Measurements from ENCODE around the gene TCERG1L. TPM values are rescaled to one million over a fixed set of nuclear protein-coding genes. Genes with fewer than 3 reads are reported as not detected.

The TCERG1L gene
- total RNA-seq, 1 donor from 2014 or later, result not detected

GRCh38 chr10:131165092-131165491 is 146.4 kb downstream of the TCERG1L start:
- TF ChIP-seq CTCF (IDR thresholded peaks at IDR 0.05), result no peak
- no peak for ATAC-seq
- DNase-seq, result no peak
- no peaks in the 10 kb centered on the region for H3K36me3 ChIP-seq
- H3K9me3 ChIP-seq, result no peaks in the 10 kb centered on the region
- H3K27me3 ChIP-seq (ENCODE audit: low read depth), result peaks cover 4% of the 10 kb centered on the region
- no peaks in the 10 kb centered on the region for H3K4me1 ChIP-seq
- H3K27ac ChIP-seq, result no peak overlapping the region
- H3K4me3 ChIP-seq, result no peak overlapping the region
- intact Hi-C loops (cut with DNase I), result no loop called here

GRCh38 chr10:131162866-131163843 is 148.4 kb downstream of the TCERG1L start:
- H3K27ac ChIP-seq, result no peak overlapping the region
- ATAC-seq, result no peak
- peaks cover 4% of the 10 kb centered on the region for H3K27me3 ChIP-seq (ENCODE audit: low read depth)
- no peak for TF ChIP-seq CTCF (IDR thresholded peaks at IDR 0.05)
- no peaks in the 10 kb centered on the region for H3K4me1 ChIP-seq
- intact Hi-C loops (cut with DNase I), result no loop called here
- no peak for DNase-seq
- no peaks in the 10 kb centered on the region for H3K9me3 ChIP-seq
- no peaks in the 10 kb centered on the region for H3K36me3 ChIP-seq
- H3K4me3 ChIP-seq, result no peak overlapping the region

GRCh38 chr10:131162211-131162610 is 149.3 kb downstream of the TCERG1L start:
- no peaks in the 10 kb centered on the region for H3K9me3 ChIP-seq
- no peaks in the 10 kb centered on the region for H3K4me1 ChIP-seq
- no peak overlapping the region for H3K27ac ChIP-seq
- peaks cover 4% of the 10 kb centered on the region for H3K27me3 ChIP-seq (ENCODE audit: low read depth)
- no peak overlapping the region for H3K4me3 ChIP-seq
- DNase-seq (no peak), ATAC-seq (no peak)
- intact Hi-C loops (cut with DNase I), result no loop called here
- TF ChIP-seq CTCF (IDR thresholded peaks at IDR 0.05), result no peak
- no peaks in the 10 kb centered on the region for H3K36me3 ChIP-seq

- TF ChIP-seq CTCF (IDR thresholded peaks at IDR 0.05), result no peak
- no peaks in the 10 kb centered on the region for H3K9me3 ChIP-seq
- DNase-seq (no peak), ATAC-seq (no peak)
- no peak overlapping the region for H3K27ac ChIP-seq
- no peak overlapping the region for H3K4me3 ChIP-seq
- no peaks in the 10 kb centered on the region for H3K4me1 ChIP-seq
- peaks cover 4% of the 10 kb centered on the region for H3K27me3 ChIP-seq (ENCODE audit: low read depth)
- no peaks in the 10 kb centered on the region for H3K36me3 ChIP-seq
- intact Hi-C loops (cut with DNase I), result no loop called here
Measured at GRCh38 chr10:131161087-131161486, 150.4 kb downstream of the TCERG1L start.

- no peak overlapping the region for H3K4me3 ChIP-seq
- H3K4me1 ChIP-seq, result no peaks in the 10 kb centered on the region
- no peak for DNase-seq
- TF ChIP-seq CTCF (IDR thresholded peaks at IDR 0.05), result no peak
- H3K9me3 ChIP-seq, result no peaks in the 10 kb centered on the region
- no peaks in the 10 kb centered on the region for H3K36me3 ChIP-seq
- intact Hi-C loops (cut with DNase I), result no loop called here
- H3K27me3 ChIP-seq (ENCODE audit: low read depth), result peaks cover 7% of the 10 kb centered on the region
- ATAC-seq, result no peak
- H3K27ac ChIP-seq, result no peak overlapping the region
Measured at GRCh38 chr10:131160219-131160875, 151.2 kb downstream of the TCERG1L start.
